Duodenal mucosa (tissue), 2 donors: ENCODE measurements around the gene DSCAML1.

Experiments used
- H3K27ac ChIP-seq: one replicate; pipeline ENCODE4 v1.7.0; 2013; ENCODE audit warnings: low read depth, low read length
- H3K27me3 ChIP-seq, 2 donors: one replicate each; pipeline ENCODE4 v1.7.0; 2013; ENCODE audit warnings: low read length in 2 of 2, control low read depth in 1 of 2; ENCODE audit not compliant: insufficient read depth in 2 of 2, control insufficient read depth in 1 of 2
- H3K36me3 ChIP-seq, 2 donors: one replicate each; pipeline ENCODE4 v1.7.0; 2013; ENCODE audit warnings: low read length in 2 of 2, control low read depth in 1 of 2; ENCODE audit not compliant: insufficient read depth in 2 of 2, control insufficient read depth in 1 of 2
- H3K4me1 ChIP-seq, 2 donors: one replicate each; pipeline ENCODE4 v1.7.0; 2013; ENCODE audit warnings: low read length in 2 of 2, control low read depth in 1 of 2; ENCODE audit not compliant: insufficient read depth in 2 of 2, control insufficient read depth in 1 of 2
- H3K4me3 ChIP-seq, 2 donors: one replicate each; pipeline ENCODE4 v1.7.0; 2013; ENCODE audit warnings: low read length in 2 of 2, low read depth in 1 of 2
- H3K9ac ChIP-seq, 2 donors: one replicate each; pipeline ENCODE4 v1.7.0; 2013; ENCODE audit warnings: low read length in 2 of 2, low read depth in 1 of 2
- H3K9me3 ChIP-seq, 2 donors: one replicate each; pipeline ENCODE4 v1.7.0; 2013; ENCODE audit warnings: low read length in 2 of 2, control low read depth in 1 of 2; ENCODE audit not compliant: control insufficient read depth in 1 of 2

The DSCAML1 gene

GRCh38 chr11:117456027-117456720 lies 340.8 kb downstream of the DSCAML1 start:
- Histone ChIP-seq H3K36me3 (no peaks in the 10 kb centered on the region), H3K9ac (no peak overlapping the region), H3K4me1 (peaks cover 0 to 5% of the 10 kb centered on the region in 2 donors), H3K27ac (no peak overlapping the region), H3K4me3 (no peak overlapping the region), H3K27me3 (no peaks in the 10 kb centered on the region), H3K9me3 (peaks cover 3 to 5% of the 10 kb centered on the region in 2 donors)

- no peaks in the 10 kb centered on the region for H3K4me1 ChIP-seq
- H3K9ac ChIP-seq: no peak overlapping the region
- H3K9me3 ChIP-seq: peaks cover 3 to 5% of the 10 kb centered on the region in 2 donors
- no peak overlapping the region for H3K27ac ChIP-seq
- H3K27me3 ChIP-seq: no peaks in the 10 kb centered on the region
- H3K36me3 ChIP-seq: no peaks in the 10 kb centered on the region
- no peak overlapping the region for H3K4me3 ChIP-seq
Observed at GRCh38 chr11:117454564-117454917, 342.5 kb downstream of the DSCAML1 start.

- no peaks in the 10 kb centered on the region for H3K27me3 ChIP-seq
- no peak overlapping the region for H3K27ac ChIP-seq
- H3K4me1 ChIP-seq: no peaks in the 10 kb centered on the region
- H3K9me3 ChIP-seq: peaks cover 3 to 5% of the 10 kb centered on the region in 2 donors
- H3K4me3 ChIP-seq: no peak overlapping the region
- no peak overlapping the region for H3K9ac ChIP-seq
- H3K36me3 ChIP-seq: no peaks in the 10 kb centered on the region
Observed at GRCh38 chr11:117453886-117454563, 343.0 kb downstream of the DSCAML1 start.

- Histone ChIP-seq H3K36me3 (no peaks in the 10 kb centered on the region), H3K9ac (no peak overlapping the region), H3K27me3 (peaks cover 2 to 6% of the 10 kb centered on the region in 2 donors), H3K4me1 (no peaks in the 10 kb centered on the region), H3K9me3 (peaks cover 3 to 4% of the 10 kb centered on the region in 2 donors), H3K27ac (no peak overlapping the region), H3K4me3 (no peak overlapping the region)
Observed at GRCh38 chr11:117449111-117449693, 347.8 kb downstream of the DSCAML1 start.

GRCh38 chr11:117444711-117445658 lies 352.0 kb downstream of the DSCAML1 start:
- Histone ChIP-seq H3K27ac (no peak overlapping the region), H3K36me3 (no peaks in the 10 kb centered on the region), H3K27me3 (peaks cover 17% of the 10 kb centered on the region in 2 donors), H3K9ac (no peak overlapping the region), H3K4me1 (no peaks in the 10 kb centered on the region), H3K9me3 (no peaks in the 10 kb centered on the region), H3K4me3 (no peak overlapping the region)

GRCh38 chr11:117444256-117444655 lies 352.8 kb downstream of the DSCAML1 start:
- Histone ChIP-seq H3K27ac (no peak overlapping the region), H3K36me3 (no peaks in the 10 kb centered on the region), H3K4me3 (no peak overlapping the region), H3K9me3 (no peaks in the 10 kb centered on the region), H3K4me1 (no peaks in the 10 kb centered on the region), H3K9ac (no peak overlapping the region), H3K27me3 (peaks cover 17% of the 10 kb centered on the region in 2 donors)

GRCh38 chr11:117443266-117444186 lies 353.5 kb downstream of the DSCAML1 start:
- H3K27me3 ChIP-seq: peaks cover 17% of the 10 kb centered on the region in 2 donors
- no peaks in the 10 kb centered on the region for H3K36me3 ChIP-seq
- no peak overlapping the region for H3K9ac ChIP-seq
- no peaks in the 10 kb centered on the region for H3K9me3 ChIP-seq
- no peak overlapping the region for H3K27ac ChIP-seq
- H3K4me1 ChIP-seq: no peaks in the 10 kb centered on the region
- no peak overlapping the region for H3K4me3 ChIP-seq

GRCh38 chr11:117442869-117443239 lies 354.2 kb downstream of the DSCAML1 start:
- no peak overlapping the region for H3K27ac ChIP-seq
- H3K9ac ChIP-seq: no peak overlapping the region
- no peaks in the 10 kb centered on the region for H3K4me1 ChIP-seq
- H3K4me3 ChIP-seq: no peak overlapping the region
- no peaks in the 10 kb centered on the region for H3K9me3 ChIP-seq
- H3K27me3 ChIP-seq: peaks cover 17% of the 10 kb centered on the region in 2 donors
- H3K36me3 ChIP-seq: no peaks in the 10 kb centered on the region
